Cardiac fibroblast (primary cell): ENCODE results near the gene ZNF664.

Experiments used
- DNase-seq, 2 donors: peaks; one replicate each; pipeline versions ENCODE4 v3.0.0 to v3.0.0-alpha.2; 2010; ENCODE audit warnings: low read depth in 2 of 2
- H3K4me3 ChIP-seq, 2 donors: replicated peaks in 1 of 2; 1 replicate in 1 of 2; 2 replicates in 1 of 2; pipeline ENCODE4 v1.5.1; 2011; ENCODE audit warnings: low read depth in 2 of 2, low read length in 2 of 2, mild to moderate bottlenecking in 2 of 2, moderate library complexity in 1 of 2
- TF ChIP-seq, protein P1 (sequence below): IDR thresholded peaks from one replicate; pipeline ENCODE4 v1.5.1; 2011; ENCODE audit warnings: low read depth, mild to moderate bottlenecking, low read length, inconsistent platforms

The ZNF664 gene

DNA sequence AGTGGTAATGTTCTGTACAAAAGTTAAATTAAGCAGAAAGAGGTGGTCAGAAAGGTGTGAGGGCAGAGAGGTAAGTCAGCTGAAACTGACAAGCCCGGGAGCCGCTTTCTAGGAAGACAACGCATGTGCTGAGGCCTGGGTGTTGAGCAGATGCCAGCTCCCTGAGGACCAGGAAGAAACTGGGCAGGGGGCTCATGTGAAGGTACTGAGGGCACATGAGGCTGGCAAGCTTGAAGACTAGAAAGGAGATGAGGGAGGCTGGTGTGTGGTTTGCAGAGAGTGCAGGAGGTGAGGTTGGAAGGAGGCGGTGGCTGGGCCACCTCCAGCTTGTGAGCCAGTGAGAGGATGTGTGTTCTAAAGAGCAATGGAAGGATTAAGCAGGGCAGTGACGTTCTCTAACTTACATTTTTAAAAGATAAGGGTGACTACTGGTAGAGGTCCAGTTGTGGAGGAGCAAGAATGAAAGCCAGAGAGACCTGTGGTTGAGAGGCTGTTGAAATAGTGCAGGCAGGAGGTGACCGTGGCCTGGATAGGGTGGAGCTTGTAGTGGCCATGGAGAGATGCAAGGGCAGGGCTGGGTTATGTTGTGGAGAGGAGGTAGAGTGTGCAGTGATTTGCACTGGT lies 29.1 kb downstream of the ZNF664 start:
- TF ChIP-seq, protein P1, sequence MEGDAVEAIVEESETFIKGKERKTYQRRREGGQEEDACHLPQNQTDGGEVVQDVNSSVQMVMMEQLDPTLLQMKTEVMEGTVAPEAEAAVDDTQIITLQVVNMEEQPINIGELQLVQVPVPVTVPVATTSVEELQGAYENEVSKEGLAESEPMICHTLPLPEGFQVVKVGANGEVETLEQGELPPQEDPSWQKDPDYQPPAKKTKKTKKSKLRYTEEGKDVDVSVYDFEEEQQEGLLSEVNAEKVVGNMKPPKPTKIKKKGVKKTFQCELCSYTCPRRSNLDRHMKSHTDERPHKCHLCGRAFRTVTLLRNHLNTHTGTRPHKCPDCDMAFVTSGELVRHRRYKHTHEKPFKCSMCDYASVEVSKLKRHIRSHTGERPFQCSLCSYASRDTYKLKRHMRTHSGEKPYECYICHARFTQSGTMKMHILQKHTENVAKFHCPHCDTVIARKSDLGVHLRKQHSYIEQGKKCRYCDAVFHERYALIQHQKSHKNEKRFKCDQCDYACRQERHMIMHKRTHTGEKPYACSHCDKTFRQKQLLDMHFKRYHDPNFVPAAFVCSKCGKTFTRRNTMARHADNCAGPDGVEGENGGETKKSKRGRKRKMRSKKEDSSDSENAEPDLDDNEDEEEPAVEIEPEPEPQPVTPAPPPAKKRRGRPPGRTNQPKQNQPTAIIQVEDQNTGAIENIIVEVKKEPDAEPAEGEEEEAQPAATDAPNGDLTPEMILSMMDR, result no peak
- no peak overlapping the region for H3K4me3 ChIP-seq

DNA sequence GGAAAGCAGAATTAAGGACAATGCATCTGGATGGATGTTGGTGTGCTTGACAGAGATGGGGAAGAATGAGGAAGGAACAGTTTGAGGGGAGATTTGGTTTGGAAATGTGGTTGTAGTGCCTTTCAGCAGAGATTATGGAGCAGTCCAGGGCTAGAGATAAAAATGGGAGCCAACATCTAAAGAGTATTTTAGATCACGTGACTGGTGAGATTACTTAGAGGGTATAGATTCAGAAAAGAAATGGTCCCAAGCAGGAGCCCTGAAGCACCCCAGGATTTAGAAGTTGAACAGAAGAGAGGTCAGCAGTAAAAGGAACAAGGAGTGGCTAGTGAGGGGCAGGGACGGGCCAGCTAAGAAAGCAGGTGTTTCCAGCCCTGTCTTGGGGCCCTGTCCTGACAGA lies 29.6 kb downstream of the ZNF664 start:
- TF ChIP-seq, protein P1, result no peak
- no peak for DNase-seq
- no peak overlapping the region for H3K4me3 ChIP-seq

More for the DNA sequence above, 29.1 kb downstream of the ZNF664 start:
- DNase-seq, result peak in 1 of 2 donors; percentile 70

GRCh38 chr12:124004233-124004875 lies 31.3 kb downstream of the ZNF664 start:
- H3K4me3 ChIP-seq, result no peak overlapping the region
- no peak for DNase-seq
- TF ChIP-seq, protein P1, result no peak

DNA sequence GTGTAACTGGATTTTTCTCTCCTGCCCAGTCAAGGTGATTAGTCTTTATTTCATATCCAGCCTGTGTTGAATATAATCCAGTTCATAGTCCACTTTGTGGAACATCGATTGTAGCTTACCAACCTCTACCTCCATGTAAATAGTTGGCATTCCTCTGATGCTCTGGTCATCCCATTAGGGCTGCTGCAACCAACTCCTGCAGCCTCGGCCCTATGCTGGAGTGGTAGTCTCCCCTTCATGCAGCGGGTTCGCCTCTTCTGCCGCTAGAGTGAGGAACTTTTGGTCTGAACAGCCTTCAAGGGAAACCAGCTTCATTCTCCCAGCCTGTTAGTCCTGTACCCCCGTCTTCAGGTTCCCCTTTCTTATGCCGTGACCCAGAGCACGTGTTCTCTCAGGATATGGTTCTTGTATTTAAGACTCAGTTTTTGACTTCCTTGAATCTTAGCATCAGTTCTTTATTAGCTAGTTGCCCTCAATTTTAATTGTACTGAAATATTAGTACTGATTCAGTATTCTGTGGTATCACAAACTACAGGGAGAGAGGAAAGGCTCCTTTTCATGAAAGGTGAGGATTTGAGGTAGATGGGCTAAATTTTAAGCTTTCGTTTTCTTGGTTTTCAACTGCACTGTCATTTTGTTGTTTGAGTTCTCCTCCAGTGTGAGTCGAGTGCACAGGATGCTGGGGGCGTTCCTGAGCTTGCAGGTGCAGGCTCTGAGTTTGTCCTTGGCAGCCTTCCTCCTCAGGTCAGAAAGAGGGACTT lies 33.2 kb downstream of the ZNF664 start:
- TF ChIP-seq, protein P1, result no peak
- no peak for DNase-seq
- H3K4me3 ChIP-seq, result no peak overlapping the region

- TF ChIP-seq, protein P1, result no peak
- no peak for DNase-seq
- no peak overlapping the region for H3K4me3 ChIP-seq
Measured at GRCh38 chr12:124006846-124007713, 34.1 kb downstream of the ZNF664 start.

DNA sequence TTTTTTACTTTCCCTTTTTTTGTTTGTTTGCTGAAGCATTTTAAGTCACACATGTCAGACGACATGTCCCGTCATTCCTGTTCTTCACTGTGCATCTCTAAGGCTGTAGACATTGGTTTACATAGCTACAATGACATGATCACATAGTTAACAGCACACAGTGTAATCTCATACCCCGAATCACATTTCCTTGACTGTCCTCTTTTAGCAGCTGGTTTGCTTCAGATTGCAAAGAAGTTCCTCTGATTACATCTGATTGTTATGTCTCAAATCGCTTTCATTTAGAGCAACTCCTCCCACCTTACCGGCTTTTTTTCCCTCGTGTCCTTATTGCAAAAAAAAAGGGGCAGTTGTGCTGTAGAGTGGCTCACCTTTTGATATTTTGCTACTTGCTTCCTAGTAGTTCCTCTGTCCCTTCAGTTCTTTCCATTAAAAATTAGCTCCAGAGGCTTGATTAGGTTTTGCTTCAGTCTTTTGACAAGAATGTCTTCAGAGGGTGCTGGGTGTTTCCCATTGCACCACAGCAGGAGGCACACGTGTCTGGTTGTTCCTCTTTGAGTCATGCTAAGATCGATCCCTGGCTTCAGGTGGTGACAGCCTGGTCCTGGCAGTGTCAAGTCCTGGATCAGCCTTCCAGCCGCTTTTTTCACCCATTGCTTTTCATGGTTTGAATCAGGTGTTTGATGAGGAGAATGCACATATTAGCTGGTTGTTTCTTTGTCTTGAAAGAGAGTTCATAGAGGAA lies 35.0 kb downstream of the ZNF664 start:
- DNase-seq, result no peak
- H3K4me3 ChIP-seq, result no peak overlapping the region
- TF ChIP-seq, protein P1, result no peak
